ENCODE data around the gene TMEM108. TPM values are rescaled to one million over a fixed set of nuclear protein-coding genes. Genes with fewer than 3 reads are reported as not detected.

The TMEM108 gene
- total RNA-seq, 4 donors from 2014 or later, result 0.21 to 1.5 TPM; not detected in 2

DNA sequence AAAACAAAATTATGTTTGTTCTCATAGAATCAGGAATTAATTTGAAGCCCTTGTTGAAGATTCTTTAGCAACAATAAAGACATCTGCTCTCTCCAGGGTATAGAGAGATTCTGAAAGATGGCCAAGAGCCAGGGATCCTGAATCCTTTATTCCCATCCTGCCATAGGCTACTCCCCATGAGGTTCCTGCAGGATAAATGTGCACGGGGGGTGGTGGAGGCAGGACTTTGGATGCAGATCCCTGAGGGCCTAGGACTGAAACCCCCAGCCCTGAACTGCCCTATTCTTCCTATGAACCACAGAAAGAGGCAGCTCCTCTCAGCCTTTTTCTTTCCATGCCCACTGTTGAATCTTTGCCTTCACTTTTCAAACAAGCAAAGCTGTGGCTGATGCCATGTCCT, 17.1 kb downstream of the TMEM108 start:
- TF ChIP-seq EP300 (IDR thresholded peaks at IDR 0.05) (no peak), POLR2A (IDR thresholded peaks at IDR 0.05) (no peak)
- TF ChIP-seq, protein P1, sequence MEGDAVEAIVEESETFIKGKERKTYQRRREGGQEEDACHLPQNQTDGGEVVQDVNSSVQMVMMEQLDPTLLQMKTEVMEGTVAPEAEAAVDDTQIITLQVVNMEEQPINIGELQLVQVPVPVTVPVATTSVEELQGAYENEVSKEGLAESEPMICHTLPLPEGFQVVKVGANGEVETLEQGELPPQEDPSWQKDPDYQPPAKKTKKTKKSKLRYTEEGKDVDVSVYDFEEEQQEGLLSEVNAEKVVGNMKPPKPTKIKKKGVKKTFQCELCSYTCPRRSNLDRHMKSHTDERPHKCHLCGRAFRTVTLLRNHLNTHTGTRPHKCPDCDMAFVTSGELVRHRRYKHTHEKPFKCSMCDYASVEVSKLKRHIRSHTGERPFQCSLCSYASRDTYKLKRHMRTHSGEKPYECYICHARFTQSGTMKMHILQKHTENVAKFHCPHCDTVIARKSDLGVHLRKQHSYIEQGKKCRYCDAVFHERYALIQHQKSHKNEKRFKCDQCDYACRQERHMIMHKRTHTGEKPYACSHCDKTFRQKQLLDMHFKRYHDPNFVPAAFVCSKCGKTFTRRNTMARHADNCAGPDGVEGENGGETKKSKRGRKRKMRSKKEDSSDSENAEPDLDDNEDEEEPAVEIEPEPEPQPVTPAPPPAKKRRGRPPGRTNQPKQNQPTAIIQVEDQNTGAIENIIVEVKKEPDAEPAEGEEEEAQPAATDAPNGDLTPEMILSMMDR (IDR thresholded peaks at IDR 0.05), result no peak
- no peak overlapping the region for H3K27ac ChIP-seq
- WGBS, 2 donors, result 50 to 55% methylated on average over 1 of the region's 1 CpG

DNA sequence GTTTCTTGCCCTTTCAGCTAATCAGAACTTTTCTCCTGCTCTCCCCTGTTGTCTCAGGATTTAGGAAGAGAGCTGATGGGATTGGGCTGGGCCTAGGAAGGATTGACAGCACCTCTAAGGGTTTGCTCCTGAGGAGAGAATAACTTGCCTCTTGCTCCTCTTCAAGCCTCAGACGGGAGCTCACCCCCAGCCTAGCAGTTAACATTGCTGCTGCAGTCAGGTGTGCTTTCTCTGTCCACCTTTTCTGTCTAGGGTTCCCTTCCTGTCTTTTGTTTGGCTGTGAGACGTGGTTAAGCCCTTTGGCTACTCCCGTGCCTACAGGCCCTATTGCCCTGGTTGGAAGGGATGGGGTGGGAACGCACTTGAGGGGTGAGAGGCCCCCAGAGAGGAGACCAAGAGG, 20.1 kb downstream of the TMEM108 start:
- H3K4me3 ChIP-seq, result no peak overlapping the region
- H3K27me3 ChIP-seq, result no peaks in the 10 kb centered on the region
- TF ChIP-seq POLR2A (IDR thresholded peaks at IDR 0.05), result no peak
- TF ChIP-seq, protein P1 (IDR thresholded peaks at IDR 0.05), result no peak
- no peak for TF ChIP-seq EP300 (IDR thresholded peaks at IDR 0.05)
- H3K36me3 ChIP-seq, result no peaks in the 10 kb centered on the region
- no peak overlapping the region for H3K27ac ChIP-seq
- 87% methylated on average over 4 of the region's 4 CpGs for WGBS, 2 donors
- H3K4me1 ChIP-seq, result no peaks in the 10 kb centered on the region
- no peak for DNase-seq (ENCODE audit: low spot score in 2 of 2)
- no peaks in the 10 kb centered on the region for H3K9me3 ChIP-seq

More for the DNA sequence above, 17.1 kb downstream of the TMEM108 start:
- Histone ChIP-seq H3K36me3 (no peaks in the 10 kb centered on the region), H3K27me3 (no peaks in the 10 kb centered on the region), H3K4me1 (no peaks in the 10 kb centered on the region), H3K9me3 (no peaks in the 10 kb centered on the region), H3K4me3 (no peak overlapping the region)
- DNase-seq (ENCODE audit: low spot score in 2 of 2), result no peak

DNA sequence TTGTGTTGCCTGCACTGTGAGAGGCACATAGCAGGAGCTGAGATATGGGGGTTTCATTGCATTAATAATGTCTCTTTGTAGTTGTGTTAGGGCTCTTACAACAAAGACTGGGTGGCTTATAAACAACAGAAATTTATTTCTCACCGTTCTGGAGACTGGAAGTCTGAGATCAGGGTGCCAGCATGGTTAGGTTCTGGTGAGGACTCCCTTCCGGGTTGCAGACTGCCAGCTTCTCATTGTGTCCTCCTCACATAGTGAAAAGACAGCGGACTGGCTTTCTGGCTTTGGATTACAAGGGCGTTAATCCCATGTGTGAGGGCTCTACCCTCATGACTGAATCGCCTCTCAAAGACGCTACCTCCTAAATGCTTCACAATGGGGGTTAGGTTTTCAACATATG, 20.6 kb downstream of the TMEM108 start:
- Histone ChIP-seq H3K27me3 (no peaks in the 10 kb centered on the region), H3K27ac (no peak overlapping the region), H3K36me3 (no peaks in the 10 kb centered on the region), H3K4me1 (no peaks in the 10 kb centered on the region), H3K9me3 (no peaks in the 10 kb centered on the region), H3K4me3 (no peak overlapping the region)
- no peak for DNase-seq (ENCODE audit: low spot score in 2 of 2)
- no peak for TF ChIP-seq POLR2A (IDR thresholded peaks at IDR 0.05)
- TF ChIP-seq EP300 (IDR thresholded peaks at IDR 0.05), result no peak
- TF ChIP-seq, protein P1 (IDR thresholded peaks at IDR 0.05), result no peak
- 81 to 84% methylated on average over 6 of the region's 6 CpGs for WGBS, 2 donors

DNA sequence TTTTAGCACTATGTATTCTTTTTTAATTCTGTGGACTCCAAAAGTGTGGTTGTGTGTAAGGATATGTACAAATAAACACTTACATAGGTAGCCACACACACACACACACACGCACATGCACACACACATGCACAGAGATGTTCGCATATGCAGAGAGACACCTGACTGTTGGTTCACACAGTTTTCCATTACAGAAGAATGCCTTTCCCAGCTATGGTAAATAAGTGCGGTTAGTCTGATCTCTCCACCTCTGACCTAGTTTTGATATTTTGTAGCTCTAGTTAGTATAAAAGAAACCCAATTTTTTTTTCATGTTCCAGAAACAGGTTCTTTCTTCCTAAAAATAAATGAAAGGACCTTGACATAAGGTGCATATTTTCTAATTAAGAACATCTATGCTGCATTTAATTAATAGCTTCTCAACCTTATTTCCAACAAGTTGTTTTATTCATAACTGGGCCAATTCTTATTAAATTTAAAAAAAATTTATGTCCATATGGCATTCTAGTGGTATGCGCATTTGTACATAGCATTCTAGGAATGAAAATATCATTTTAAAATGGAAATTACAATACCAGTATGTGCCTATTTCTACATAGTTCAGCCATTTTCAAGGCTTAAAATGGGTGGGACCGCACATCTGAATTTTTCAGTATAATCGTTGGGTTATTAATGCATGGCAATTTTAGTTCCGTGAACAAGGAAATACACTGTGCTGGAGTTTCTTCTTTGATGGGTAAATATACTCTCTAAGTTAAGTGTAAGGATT, 27.2 kb downstream of the TMEM108 start:
- no peak for DNase-seq (ENCODE audit: low spot score in 2 of 2)
- H3K27me3 ChIP-seq, result no peaks in the 10 kb centered on the region
- H3K36me3 ChIP-seq, result no peaks in the 10 kb centered on the region
- 94 to 97% methylated on average over 7 of the region's 7 CpGs for WGBS, 2 donors
- TF ChIP-seq POLR2A (IDR thresholded peaks at IDR 0.05) (no peak), EP300 (IDR thresholded peaks at IDR 0.05) (no peak)
- TF ChIP-seq, protein P1 (IDR thresholded peaks at IDR 0.05), result no peak
- no peak overlapping the region for H3K4me3 ChIP-seq
- no peaks in the 10 kb centered on the region for H3K9me3 ChIP-seq
- no peak overlapping the region for H3K27ac ChIP-seq
- no peaks in the 10 kb centered on the region for H3K4me1 ChIP-seq

DNA sequence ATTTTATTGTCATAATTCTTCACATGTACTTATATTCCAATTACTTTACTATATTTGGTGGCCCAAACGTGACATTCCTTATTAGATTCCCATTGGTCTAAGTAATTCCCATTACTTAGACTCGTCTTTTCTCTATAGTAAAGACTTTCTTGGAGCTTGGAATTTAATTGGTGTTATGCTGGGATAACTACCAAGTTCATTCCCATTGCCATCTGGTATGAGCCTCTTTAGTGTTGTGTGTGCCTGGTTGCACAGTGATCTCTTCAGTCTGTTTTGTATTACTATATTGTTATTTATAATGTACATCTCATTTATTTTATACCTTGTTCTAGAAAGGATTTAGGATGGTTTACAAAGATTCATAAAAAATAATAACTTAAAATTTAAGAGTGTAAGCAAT, 27.8 kb downstream of the TMEM108 start:
- no peak for TF ChIP-seq POLR2A (IDR thresholded peaks at IDR 0.05)
- TF ChIP-seq, protein P1 (IDR thresholded peaks at IDR 0.05), result no peak
- no peak for TF ChIP-seq EP300 (IDR thresholded peaks at IDR 0.05)
- H3K27me3 ChIP-seq, result no peaks in the 10 kb centered on the region
- no peaks in the 10 kb centered on the region for H3K36me3 ChIP-seq
- no peaks in the 10 kb centered on the region for H3K4me1 ChIP-seq
- no peak for DNase-seq (ENCODE audit: low spot score in 2 of 2)
- 78 to 81% methylated on average over 2 of the region's 2 CpGs for WGBS, 2 donors
- H3K27ac ChIP-seq, result no peak overlapping the region
- no peaks in the 10 kb centered on the region for H3K9me3 ChIP-seq
- no peak overlapping the region for H3K4me3 ChIP-seq
